Amniotic epithelial cell (primary cell): ENCODE data around the gene ARHGEF10L.

Experiments
- DNase-seq: peaks from one replicate; pipeline ENCODE4 v3.0.0-alpha.2; 2010; ENCODE audit warnings: low read depth

ARHGEF10L gene

DNA sequence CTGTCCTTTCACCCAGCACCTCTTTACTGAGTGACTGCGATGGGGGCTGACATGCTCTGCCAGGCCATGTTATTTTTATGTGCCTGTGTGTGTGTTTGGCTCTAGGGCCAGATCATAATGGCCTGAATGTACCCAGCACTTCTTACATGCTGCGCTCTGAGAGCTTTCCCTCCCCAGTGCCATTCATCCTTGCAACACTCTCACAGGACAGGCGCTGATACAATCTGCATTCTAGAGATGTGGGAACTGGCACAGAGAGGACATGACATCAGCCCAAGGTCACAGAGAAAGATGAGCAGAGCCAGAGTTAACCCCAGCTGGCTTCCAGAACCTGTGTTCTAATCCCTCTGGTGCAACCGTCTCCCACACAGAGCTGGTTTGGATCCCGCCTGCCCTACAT is 54.5 kb downstream of the ARHGEF10L start:
- peak; percentile 92 for DNase-seq

GRCh38 chr1:17594690-17595601 is 55.4 kb downstream of the ARHGEF10L start:
- peak; percentile 60 for DNase-seq

GRCh38 chr1:17595602-17595925 is 56.1 kb downstream of the ARHGEF10L start:
- DNase-seq = no peak

- no peak for DNase-seq
Observed at GRCh38 chr1:17596186-17596585, 56.7 kb downstream of the ARHGEF10L start.

GRCh38 chr1:17596651-17597509 is 57.4 kb downstream of the ARHGEF10L start:
- DNase-seq = peak; percentile 17

DNA sequence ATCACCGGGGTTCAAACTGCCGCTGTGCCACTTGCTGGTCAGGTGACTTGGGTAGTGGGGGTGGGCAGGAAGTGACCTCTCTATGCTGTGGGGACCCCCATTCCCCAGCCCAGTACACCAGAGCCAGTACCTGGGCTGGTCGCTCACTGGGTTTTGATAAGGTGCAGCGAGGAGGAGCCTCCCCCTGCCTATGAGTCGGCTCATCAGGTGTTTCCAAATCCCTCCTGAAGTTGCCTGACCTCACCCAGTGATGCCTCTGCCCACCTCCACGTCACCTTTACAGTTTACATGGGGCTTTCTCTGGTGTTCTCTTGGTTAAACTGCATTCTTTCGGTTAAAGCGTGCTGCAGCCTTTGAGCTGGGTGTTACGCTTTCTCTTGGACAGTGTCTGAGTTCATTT is 58.2 kb downstream of the ARHGEF10L start:
- no peak for DNase-seq

- DNase-seq = no peak
Observed at GRCh38 chr1:17598251-17598650, 58.8 kb downstream of the ARHGEF10L start.

DNA sequence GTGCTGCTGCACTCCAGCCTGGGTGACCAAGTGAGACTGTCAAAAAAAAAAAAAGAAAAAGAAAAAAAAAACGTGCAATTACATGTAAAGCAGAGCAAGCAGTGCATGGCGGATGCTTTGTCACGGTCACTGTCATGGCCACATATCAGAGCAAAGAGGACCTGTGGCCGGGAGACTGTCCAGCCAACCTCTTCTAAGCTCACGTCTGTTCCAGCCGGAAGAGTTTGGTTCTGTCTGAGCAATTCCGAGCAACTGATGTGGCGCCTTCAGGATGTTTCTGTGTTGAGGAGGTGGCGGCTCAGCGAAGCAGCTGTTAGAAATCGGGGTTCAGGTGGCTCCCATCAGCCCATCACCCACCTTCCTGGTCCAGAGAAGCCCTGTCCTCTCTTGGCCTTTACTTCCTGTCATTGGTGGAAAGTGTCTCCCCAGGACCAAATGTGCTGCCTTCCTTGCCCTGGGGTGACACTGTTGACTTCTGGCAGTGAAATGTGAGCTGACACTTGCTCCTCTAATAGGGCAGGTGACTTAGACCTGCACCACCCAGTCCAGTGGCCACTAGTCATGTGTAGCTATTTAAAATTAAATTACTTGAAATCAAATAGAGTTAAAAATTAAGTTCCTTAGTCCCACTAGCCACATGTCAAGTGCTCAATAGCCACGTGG is 59.9 kb downstream of the ARHGEF10L start:
- no peak for DNase-seq

DNA sequence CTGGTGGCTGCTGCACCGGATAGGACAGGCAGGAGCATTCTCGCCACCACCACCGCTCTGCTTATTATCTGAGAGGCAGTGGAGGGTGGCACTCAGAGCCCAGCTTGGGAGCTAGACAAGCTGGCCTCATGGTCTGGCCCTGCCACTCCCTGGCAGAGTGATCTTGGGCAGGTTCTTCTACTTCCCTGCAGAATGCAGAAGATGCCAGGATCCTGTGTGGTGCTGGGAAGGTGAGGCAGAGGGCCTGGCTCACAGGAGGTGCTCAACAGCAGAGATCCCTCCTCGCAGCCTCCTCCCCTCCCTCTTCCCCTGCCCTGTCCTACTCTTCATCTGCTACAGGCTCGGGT is 60.4 kb downstream of the ARHGEF10L start:
- no peak for DNase-seq

GRCh38 chr1:17600321-17600720 is 60.8 kb downstream of the ARHGEF10L start:
- no peak for DNase-seq

DNA sequence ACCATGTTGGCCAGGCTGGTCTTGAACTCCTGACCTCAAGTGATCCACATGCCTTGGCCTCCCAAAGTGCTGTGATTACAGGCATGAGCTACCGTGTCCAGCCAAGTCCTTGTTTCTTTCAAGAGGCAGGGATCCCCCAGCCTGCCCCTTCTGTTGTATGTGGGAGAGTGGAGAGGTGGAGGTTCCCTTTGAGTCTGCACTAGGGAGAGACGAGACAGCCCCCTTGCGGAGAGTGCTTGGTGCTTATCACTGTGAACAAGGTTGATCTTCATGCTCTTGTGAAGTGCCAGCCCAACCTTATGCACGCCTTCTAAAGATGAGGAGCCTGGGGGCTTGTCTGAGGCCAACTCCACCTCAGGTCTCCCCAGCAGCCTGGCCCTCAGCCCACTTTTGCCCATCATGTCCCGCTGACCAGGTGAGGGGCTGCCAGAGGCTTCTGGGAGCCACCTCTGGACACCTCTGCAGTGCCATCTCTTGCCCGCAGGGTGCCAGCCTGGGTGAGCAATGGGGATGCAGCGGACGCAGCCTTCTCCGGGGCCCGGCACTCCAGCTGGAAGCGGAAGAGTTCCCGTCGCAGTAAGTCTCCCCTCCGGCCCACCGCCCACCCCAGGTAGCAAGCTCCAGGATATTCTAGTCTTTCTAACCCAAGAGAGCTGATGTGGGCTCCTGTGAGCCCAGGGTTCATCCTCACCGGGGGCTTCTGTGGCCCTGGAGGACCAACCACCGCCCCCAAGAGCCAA is 62.3 kb downstream of the ARHGEF10L start:
- DNase-seq = no peak

DNA sequence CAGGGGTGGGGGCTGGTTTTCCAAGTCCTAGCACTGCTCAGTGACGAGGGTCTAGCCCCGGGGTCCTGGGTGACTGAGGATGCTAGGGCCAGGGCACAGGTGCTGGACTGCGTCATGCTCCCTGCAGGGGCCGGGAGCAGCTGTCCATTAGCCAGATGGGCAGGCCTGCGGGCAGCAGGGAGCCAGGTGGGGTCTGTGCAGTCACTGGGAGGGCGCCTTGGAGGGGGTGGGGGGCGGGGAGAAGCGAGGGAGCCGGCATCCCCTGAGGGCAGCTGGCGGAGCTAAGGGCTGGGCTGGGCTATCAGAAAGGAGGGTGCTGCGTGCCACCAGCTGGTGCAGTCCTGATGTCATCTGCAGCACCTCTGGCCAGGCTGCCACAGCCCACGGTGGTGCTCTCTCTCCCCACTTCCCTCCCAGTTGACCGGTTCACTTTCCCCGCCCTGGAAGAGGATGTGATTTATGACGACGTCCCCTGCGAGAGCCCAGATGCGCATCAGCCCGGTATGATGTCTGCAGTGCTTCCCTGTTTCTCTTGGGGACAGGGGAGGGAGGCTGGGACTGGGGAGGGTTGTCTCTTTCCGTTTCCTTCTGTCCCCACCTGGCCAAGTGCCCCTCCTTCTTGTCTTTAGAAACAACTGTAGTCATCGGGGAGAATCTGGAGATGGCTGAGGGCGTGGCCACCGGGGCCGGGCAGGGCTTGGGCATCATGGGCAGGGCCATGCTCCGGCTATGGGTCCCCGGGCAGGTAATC is 63.8 kb downstream of the ARHGEF10L start:
- DNase-seq = no peak

GRCh38 chr1:17605582-17606344 is 66.3 kb downstream of the ARHGEF10L start:
- DNase-seq = no peak

DNA sequence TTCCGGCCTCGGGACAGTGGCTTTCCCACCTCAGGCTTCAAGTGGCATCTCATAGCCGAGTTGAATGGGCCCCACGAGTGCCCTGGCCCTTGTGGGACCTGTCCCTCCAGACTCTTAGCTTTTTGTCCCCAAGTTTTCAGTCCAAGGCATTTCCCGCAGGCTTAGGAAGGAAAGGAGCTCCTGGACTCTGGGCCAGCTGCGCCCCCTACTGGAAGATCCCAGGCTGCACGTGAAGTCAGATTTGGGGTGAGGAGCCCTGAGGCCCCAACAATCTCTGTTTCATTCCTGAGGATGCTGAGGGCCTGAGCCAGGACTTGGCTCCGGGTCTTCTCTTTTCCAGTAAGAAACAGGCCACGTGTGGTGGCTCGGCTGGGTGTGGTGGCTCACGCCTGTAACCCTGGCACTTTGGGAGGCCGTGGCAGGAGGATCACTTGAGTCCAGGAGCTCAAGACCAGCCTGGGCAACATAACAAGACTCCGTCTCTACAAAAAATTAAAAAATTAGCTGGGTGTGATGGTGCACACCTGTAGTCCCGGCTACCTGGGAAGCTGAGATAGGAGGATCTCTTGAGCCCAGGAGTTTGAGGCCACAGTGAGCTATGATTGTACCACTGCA is 67.4 kb downstream of the ARHGEF10L start:
- peak; percentile 43 for DNase-seq

DNA sequence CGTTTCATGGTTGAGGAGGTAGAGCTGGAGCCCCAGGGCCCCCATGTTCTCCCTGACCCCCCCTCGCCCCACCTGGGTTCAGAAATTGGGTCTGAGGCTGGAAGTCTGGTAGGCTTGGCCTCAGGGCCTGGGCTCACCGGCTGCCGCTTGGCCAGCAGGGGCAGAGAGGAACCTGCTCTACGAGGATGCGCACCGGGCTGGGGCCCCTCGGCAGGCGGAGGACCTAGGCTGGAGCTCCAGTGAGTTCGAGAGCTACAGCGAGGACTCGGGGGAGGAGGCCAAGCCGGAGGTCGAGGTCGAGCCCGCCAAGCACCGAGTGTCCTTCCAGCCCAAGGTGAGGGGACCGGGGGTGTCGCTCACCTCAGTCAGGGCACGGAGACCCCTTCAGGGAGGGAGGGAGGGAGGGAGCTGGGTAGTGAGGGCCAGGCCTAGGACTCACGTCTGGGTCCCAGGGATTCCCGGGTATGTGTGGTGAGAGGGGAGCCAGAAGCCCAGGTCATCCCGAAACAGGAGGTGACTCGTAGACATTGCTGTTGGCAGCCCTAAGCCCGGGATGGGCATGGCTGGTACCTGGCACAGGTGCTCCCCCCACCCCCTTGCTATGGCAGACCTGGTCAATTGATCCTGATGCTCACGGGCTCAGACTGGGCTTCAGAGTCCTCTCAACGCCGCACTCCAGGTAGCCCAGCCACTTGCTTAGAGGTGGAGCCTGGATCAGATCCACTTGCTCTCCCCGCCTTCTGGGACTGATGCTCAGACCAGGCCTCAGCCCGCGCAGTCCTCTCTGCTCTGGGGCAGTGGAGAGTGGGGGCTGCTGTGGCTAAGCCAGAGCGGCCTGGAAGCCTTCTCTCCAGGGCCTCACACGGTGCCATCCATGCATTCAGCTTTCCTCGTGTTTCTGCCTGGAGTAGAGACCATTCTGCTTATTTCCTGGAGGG is 68.4 kb downstream of the ARHGEF10L start:
- no peak for DNase-seq

DNA sequence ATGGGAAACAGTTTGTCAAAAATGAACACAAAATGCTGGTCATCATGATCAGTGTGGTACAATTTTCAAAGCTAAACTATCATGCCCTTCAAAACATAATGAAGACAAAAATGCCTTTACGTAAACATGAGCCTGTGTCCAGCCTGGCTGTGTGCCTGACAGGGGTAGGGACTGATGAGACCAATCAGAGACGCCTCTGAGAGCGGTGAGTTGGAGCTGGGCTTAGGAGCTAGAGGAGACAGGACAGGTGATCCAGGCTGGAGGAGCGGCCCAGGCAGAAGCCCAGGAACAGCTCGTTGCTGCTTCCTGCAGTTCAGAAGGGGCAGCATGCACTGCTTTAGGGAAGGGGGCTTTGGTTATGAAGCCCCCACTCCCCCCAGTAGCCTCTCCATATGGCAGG is 70.0 kb downstream of the ARHGEF10L start:
- no peak for DNase-seq

GRCh38 chr1:17610085-17610484 is 70.6 kb downstream of the ARHGEF10L start:
- no peak for DNase-seq

GRCh38 chr1:17610713-17611112 is 71.2 kb downstream of the ARHGEF10L start:
- no peak for DNase-seq

DNA sequence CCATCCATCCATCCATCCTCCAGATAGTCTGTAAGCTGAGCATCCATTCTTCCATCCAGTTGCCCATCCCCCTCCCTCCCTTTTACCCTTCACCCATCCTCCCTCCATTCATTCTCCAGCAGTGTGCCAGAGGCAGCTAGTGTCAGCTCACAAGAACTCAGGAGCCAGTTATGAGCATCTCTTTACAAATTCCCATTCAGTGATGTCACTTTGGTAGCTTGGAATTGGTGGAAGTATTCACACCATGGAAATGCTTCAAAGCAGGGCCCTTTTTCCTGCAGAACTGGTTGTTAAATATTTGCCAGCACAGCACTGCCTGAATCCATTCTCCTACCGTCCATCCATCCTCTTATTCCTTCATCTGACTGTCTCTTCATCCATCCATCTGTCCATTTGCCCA is 72.5 kb downstream of the ARHGEF10L start:
- peak; percentile 40 for DNase-seq
